Gastrocnemius medialis (tissue), 4 donors: Measurements from ENCODE around the gene KIAA0930.

ENCODE experiments used
- CTCF ChIP-seq, 5 experiments: fragments of 450-650 bp in 3 of 5; fragments of 200-600 bp in 2 of 5; sonication (generic) in 2 of 5; IDR thresholded peaks in 4 of 5; conservative IDR thresholded peaks in 1 of 5; 1 replicate in 4 of 5; 2 replicates in 1 of 5; pipeline ENCODE4 v1.5.1; 2016 to 2019; ENCODE audit warnings: antibody characterized with exemption in 5 of 5, mild to moderate bottlenecking in 3 of 5, moderate library complexity in 3 of 5
- POLR2A ChIP-seq, 2 donors: fragments of 450-650 bp; IDR thresholded peaks; one replicate each; pipeline ENCODE4 v1.6.1; 2017; ENCODE audit warnings: antibody characterized with exemption in 2 of 2, mild to moderate bottlenecking in 2 of 2, moderate library complexity in 2 of 2

- TF ChIP-seq CTCF (IDR thresholded peaks at IDR 0.05 in 4 of 5, conservative IDR thresholded peaks at IDR 0.05 in 1 of 5) (no peak), POLR2A (IDR thresholded peaks at IDR 0.05) (no peak)
These were observed 40.5 kb downstream of the KIAA0930 start for GRCh38 chr22:45200230-45200629.
